ENCODE data around the gene PGF. TPM values are rescaled to one million over a fixed set of nuclear protein-coding genes. Genes with fewer than 3 reads are reported as not detected.

Gene PGF
- total and polyA plus RNA-seq, 2 donors, result 7.0 to 7.5 TPM

GRCh38 chr14:74940956-74941565 lies 14.3 kb downstream of the PGF start:
- Histone ChIP-seq H3K4me1 (ENCODE audit: control insufficient read depth in 2 of 2, insufficient read depth in 2 of 2, low read length in 2 of 2) (peaks cover 10 to 36% of the 10 kb centered on the region in 2 donors), H3K4me3 (ENCODE audit: low read length in 2 of 2) (peak overlapping the region; percentile 21 to 26)
- no peak for DNase-seq (ENCODE audit: low read depth in 6 of 9, low spot score in 9 of 9)

DNA sequence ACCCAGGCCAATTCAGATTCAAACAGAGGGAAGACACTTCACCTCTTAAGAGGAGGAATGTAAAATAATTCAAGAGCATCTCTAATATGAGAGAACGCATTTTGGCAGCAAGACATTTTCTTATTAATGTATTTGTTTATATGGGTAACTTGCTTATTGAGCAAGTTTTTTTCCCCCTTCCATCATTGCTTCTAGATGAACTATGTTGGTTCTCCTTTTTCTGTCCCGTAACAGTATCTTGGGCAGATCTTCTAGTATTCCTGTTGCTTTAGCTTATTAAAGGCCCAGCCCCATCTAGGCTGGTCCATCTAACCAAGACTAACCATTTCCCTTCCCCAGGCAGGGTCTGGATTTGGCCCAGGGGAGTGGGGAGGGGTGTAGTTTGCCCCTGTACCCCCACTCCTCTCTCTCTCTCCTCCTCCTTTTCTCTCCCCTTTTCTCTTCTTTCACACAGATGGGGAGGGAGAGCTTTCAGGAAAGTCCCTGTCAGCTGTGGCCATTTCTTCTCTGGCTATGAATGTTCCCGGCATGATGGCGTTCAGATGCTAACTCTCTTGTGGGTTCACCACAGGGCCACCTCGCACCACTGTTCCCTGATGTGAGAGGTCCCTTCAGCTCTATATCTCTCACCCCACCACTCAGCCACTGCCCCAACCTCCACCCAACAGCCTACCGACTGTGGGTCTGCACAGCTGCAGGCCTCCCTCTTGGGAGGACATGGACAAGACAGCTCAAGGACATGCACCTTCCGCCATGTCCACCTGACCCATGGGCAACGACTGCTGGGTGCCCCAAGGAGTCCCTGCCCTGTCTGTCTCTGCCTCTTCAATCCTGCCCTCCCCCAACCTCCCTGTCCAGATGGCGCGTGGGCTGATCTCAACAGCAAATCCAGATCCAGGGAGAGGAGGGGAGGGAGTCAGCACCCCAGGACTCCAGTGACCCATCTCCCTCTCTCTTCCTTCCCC lies 16.6 kb downstream of the PGF start:
- peaks cover 0 to 10% of the 10 kb centered on the region in 2 donors for H3K9me3 ChIP-seq (ENCODE audit: control insufficient read depth in 2 of 2, insufficient read depth in 1 of 2, low read length in 1 of 2)
- no peak overlapping the region for H3K27ac ChIP-seq (ENCODE audit: low read depth in 1 of 2, low read length in 1 of 2)
- H3K36me3 ChIP-seq (ENCODE audit: control insufficient read depth in 2 of 2, insufficient read depth in 2 of 2, low read length in 1 of 2), result no peaks in the 10 kb centered on the region
- H3K4me3 ChIP-seq (ENCODE audit: low read length in 2 of 2), result no peak overlapping the region
- 97% methylated on average over 10 of the region's 10 CpGs for WGBS
- no peaks in the 10 kb centered on the region for H3K27me3 ChIP-seq (ENCODE audit: control insufficient read depth in 2 of 2, insufficient read depth in 1 of 2, low read length in 1 of 2)
- DNase-seq (ENCODE audit: low read depth in 6 of 9, low spot score in 9 of 9), result no peak
- peaks cover 10 to 44% of the 10 kb centered on the region in 2 donors for H3K4me1 ChIP-seq (ENCODE audit: control insufficient read depth in 2 of 2, insufficient read depth in 2 of 2, low read length in 2 of 2)

More at GRCh38 chr14:74940956-74941565, 14.3 kb downstream of the PGF start:
- Histone ChIP-seq H3K36me3 (ENCODE audit: control insufficient read depth in 2 of 2, insufficient read depth in 2 of 2, low read length in 1 of 2) (no peaks in the 10 kb centered on the region), H3K9me3 (ENCODE audit: control insufficient read depth in 2 of 2, insufficient read depth in 1 of 2, low read length in 1 of 2) (peaks cover 0 to 10% of the 10 kb centered on the region in 2 donors), H3K27me3 (ENCODE audit: control insufficient read depth in 2 of 2, insufficient read depth in 1 of 2, low read length in 1 of 2) (no peaks in the 10 kb centered on the region), H3K27ac (ENCODE audit: low read depth in 1 of 2, low read length in 1 of 2) (peak overlapping the region; percentile 70 to 80)
- 93% methylated on average over 18 of the region's 18 CpGs for WGBS

DNA sequence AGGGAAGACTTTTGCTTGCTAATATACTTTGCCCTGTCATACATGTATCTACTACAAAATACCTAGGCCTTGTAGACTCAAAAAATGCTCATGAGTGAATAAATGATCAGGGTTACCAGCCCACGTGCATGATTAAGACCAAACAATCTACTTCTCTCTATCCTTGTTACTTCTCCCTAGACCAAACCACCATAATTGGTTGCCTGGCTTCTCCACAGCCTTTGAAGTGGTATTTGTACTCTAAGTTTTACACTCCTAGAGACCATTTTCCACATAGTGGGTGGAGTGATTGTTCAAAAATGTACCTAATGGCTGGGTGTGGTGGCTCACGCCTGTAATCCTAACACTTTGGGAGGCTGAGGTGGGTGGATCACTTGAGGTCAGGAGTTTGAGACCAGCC lies 18.2 kb downstream of the PGF start:
- Histone ChIP-seq H3K4me1 (ENCODE audit: control insufficient read depth in 2 of 2, insufficient read depth in 2 of 2, low read length in 2 of 2) (peaks cover 6 to 40% of the 10 kb centered on the region in 2 donors), H3K27ac (ENCODE audit: low read depth in 1 of 2, low read length in 1 of 2) (no peak overlapping the region), H3K27me3 (ENCODE audit: control insufficient read depth in 2 of 2, insufficient read depth in 1 of 2, low read length in 1 of 2) (no peaks in the 10 kb centered on the region), H3K36me3 (ENCODE audit: control insufficient read depth in 2 of 2, insufficient read depth in 2 of 2, low read length in 1 of 2) (no peaks in the 10 kb centered on the region), H3K9me3 (ENCODE audit: control insufficient read depth in 2 of 2, insufficient read depth in 1 of 2, low read length in 1 of 2) (peaks cover 0 to 10% of the 10 kb centered on the region in 2 donors), H3K4me3 (ENCODE audit: low read length in 2 of 2) (no peak overlapping the region)
- DNase-seq (ENCODE audit: low read depth in 6 of 9, low spot score in 9 of 9), result no peak
- 67% methylated on average over 2 of the region's 2 CpGs for WGBS

- Histone ChIP-seq H3K9me3 (ENCODE audit: control insufficient read depth in 2 of 2, insufficient read depth in 1 of 2, low read length in 1 of 2) (peaks cover 0 to 10% of the 10 kb centered on the region in 2 donors), H3K36me3 (ENCODE audit: control insufficient read depth in 2 of 2, insufficient read depth in 2 of 2, low read length in 1 of 2) (no peaks in the 10 kb centered on the region), H3K27me3 (ENCODE audit: control insufficient read depth in 2 of 2, insufficient read depth in 1 of 2, low read length in 1 of 2) (no peaks in the 10 kb centered on the region), H3K27ac (ENCODE audit: low read depth in 1 of 2, low read length in 1 of 2) (no peak overlapping the region), H3K4me1 (ENCODE audit: control insufficient read depth in 2 of 2, insufficient read depth in 2 of 2, low read length in 2 of 2) (peaks cover 5 to 38% of the 10 kb centered on the region in 2 donors), H3K4me3 (ENCODE audit: low read length in 2 of 2) (no peak overlapping the region)
- WGBS, result 95% methylated on average over 8 of the region's 8 CpGs
- no peak for DNase-seq (ENCODE audit: low read depth in 6 of 9, low spot score in 9 of 9)
These were observed 18.7 kb downstream of the PGF start for GRCh38 chr14:74936731-74937130.

DNA sequence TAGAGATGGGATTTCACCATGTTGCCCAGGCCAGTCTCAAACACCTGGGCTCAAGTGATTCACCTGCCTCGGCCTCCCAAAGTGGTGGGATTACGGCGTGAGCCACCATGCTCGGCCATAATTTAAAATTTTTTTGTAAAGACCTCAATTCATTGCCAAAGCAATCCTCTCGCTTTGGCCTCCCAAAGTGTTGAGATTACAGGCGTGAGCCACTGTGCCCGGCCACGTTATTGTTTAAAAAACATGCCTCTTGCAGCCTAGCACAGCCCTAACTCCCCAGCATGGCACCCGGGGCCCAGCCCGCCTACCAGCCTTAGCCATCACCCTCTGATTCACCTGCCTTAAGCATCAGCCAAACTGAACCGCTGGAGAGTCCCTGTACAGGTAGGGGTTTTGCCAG lies 19.2 kb downstream of the PGF start:
- WGBS, result 97% methylated on average over 11 of the region's 11 CpGs
- no peaks in the 10 kb centered on the region for H3K36me3 ChIP-seq (ENCODE audit: control insufficient read depth in 2 of 2, insufficient read depth in 2 of 2, low read length in 1 of 2)
- H3K4me3 ChIP-seq (ENCODE audit: low read length in 2 of 2), result no peak overlapping the region
- DNase-seq (ENCODE audit: low read depth in 6 of 9, low spot score in 9 of 9), result no peak
- H3K9me3 ChIP-seq (ENCODE audit: control insufficient read depth in 2 of 2, insufficient read depth in 1 of 2, low read length in 1 of 2), result peaks cover 0 to 10% of the 10 kb centered on the region in 2 donors
- H3K4me1 ChIP-seq (ENCODE audit: control insufficient read depth in 2 of 2, insufficient read depth in 2 of 2, low read length in 2 of 2), result peaks cover under 1 to 33% of the 10 kb centered on the region in 2 donors
- H3K27ac ChIP-seq (ENCODE audit: low read depth in 1 of 2, low read length in 1 of 2), result no peak overlapping the region
- H3K27me3 ChIP-seq (ENCODE audit: control insufficient read depth in 2 of 2, insufficient read depth in 1 of 2, low read length in 1 of 2), result no peaks in the 10 kb centered on the region

DNA sequence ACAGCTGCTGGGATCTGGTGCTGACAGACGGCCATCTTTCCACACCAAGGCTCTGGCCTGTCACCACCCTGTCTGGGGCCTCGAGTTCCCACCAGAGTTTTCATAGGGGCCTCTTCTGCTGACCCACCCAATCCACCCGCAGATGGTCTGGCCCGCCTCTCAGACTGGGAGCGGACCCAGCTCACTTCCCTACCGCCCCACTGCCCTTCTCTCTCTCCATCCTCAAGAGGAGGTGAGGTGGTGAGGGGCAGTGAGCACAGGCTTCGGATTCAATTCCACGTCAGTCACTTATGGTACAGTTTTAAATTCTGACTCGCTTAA lies 20.1 kb downstream of the PGF start:
- 96% methylated on average over 9 of the region's 9 CpGs for WGBS
- H3K4me1 ChIP-seq (ENCODE audit: control insufficient read depth in 2 of 2, insufficient read depth in 2 of 2, low read length in 2 of 2), result peaks cover 0 to 27% of the 10 kb centered on the region in 2 donors
- no peaks in the 10 kb centered on the region for H3K27me3 ChIP-seq (ENCODE audit: control insufficient read depth in 2 of 2, insufficient read depth in 1 of 2, low read length in 1 of 2)
- no peak overlapping the region for H3K4me3 ChIP-seq (ENCODE audit: low read length in 2 of 2)
- no peak overlapping the region for H3K27ac ChIP-seq (ENCODE audit: low read depth in 1 of 2, low read length in 1 of 2)
- H3K9me3 ChIP-seq (ENCODE audit: control insufficient read depth in 2 of 2, insufficient read depth in 1 of 2, low read length in 1 of 2), result peaks cover 0 to 10% of the 10 kb centered on the region in 2 donors
- H3K36me3 ChIP-seq (ENCODE audit: control insufficient read depth in 2 of 2, insufficient read depth in 2 of 2, low read length in 1 of 2), result no peaks in the 10 kb centered on the region
- no peak for DNase-seq (ENCODE audit: low read depth in 6 of 9, low spot score in 9 of 9)

DNA sequence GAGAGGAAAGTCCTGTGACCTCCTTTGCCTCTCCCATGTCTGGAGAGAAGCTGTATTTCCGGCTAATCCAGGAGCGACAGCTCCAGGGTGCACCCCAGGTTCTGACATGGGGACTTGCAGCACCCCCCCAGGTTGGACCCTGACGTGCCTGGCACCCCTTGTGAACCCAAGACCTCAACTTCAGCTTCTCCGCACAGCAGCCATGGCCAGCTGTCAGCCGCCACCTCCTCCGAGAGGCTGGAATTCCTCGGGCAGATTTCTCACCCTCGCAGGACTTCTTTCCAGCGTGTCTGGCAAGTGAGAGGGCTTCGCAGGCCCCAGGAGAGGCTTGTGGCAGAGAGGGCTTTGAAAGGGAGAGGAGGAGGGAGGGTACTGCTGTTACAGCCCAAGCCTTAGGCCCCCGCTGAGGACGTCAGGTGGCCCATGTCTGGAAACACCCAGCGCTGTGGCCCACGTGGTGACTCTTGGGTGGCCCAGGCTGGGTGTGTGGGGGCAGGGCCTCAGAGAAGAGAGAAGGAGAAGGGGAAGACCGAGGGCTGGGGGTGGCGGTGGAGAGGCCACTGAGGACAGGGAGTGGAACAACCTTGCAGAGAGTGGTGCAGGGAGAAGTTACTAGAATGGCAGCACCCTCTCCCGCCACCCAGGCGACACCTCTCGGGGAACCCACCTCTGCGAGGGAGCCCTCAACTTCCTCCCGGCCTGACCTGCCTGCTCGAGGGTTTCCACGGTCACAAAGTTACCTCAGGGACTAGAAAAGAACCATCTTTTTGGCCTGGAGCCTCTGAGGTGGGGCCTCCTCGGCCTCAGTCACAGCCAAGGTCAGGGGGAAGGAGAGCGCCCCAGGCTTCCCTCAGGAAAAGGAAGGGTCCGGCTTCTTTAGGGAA lies 20.7 kb downstream of the PGF start:
- no peak for DNase-seq (ENCODE audit: low read depth in 6 of 9, low spot score in 9 of 9)
- H3K9me3 ChIP-seq (ENCODE audit: control insufficient read depth in 2 of 2, insufficient read depth in 1 of 2, low read length in 1 of 2), result peaks cover 0 to 6% of the 10 kb centered on the region in 2 donors
- no peaks in the 10 kb centered on the region for H3K27me3 ChIP-seq (ENCODE audit: control insufficient read depth in 2 of 2, insufficient read depth in 1 of 2, low read length in 1 of 2)
- WGBS, result 72% methylated on average over 26 of the region's 26 CpGs
- peaks cover 0 to 21% of the 10 kb centered on the region in 2 donors for H3K4me1 ChIP-seq (ENCODE audit: control insufficient read depth in 2 of 2, insufficient read depth in 2 of 2, low read length in 2 of 2)
- H3K36me3 ChIP-seq (ENCODE audit: control insufficient read depth in 2 of 2, insufficient read depth in 2 of 2, low read length in 1 of 2), result no peaks in the 10 kb centered on the region
- H3K4me3 ChIP-seq (ENCODE audit: low read length in 2 of 2), result no peak overlapping the region
- H3K27ac ChIP-seq (ENCODE audit: low read depth in 1 of 2, low read length in 1 of 2), result no peak overlapping the region

- WGBS, result 66% methylated on average over 4 of the region's 4 CpGs
- Histone ChIP-seq H3K4me3 (ENCODE audit: low read length in 2 of 2) (no peak overlapping the region), H3K4me1 (ENCODE audit: control insufficient read depth in 2 of 2, insufficient read depth in 2 of 2, low read length in 2 of 2) (peaks cover 0 to 18% of the 10 kb centered on the region in 2 donors), H3K9me3 (ENCODE audit: control insufficient read depth in 2 of 2, insufficient read depth in 1 of 2, low read length in 1 of 2) (peaks cover 0 to 4% of the 10 kb centered on the region in 2 donors), H3K27ac (ENCODE audit: low read depth in 1 of 2, low read length in 1 of 2) (no peak overlapping the region), H3K27me3 (ENCODE audit: control insufficient read depth in 2 of 2, insufficient read depth in 1 of 2, low read length in 1 of 2) (no peaks in the 10 kb centered on the region), H3K36me3 (ENCODE audit: control insufficient read depth in 2 of 2, insufficient read depth in 2 of 2, low read length in 1 of 2) (no peaks in the 10 kb centered on the region)
- DNase-seq (ENCODE audit: low read depth in 6 of 9, low spot score in 9 of 9), result no peak
These were observed 21.4 kb downstream of the PGF start for GRCh38 chr14:74934041-74934440.

All from thymus (tissue), 11 donors.